ENCODE measurements around the gene SLC35B3. TPM values are rescaled to one million over a fixed set of nuclear protein-coding genes. Genes with fewer than 3 reads are reported as not detected.
A peak's percentile ranks its signal among the peaks of the same experiment; 100 is the strongest.
"Not testable (repeated sequence)": the region's sequence is repeated elsewhere in the genome, so short reads cannot be mapped to it uniquely, and the experiment has no call there.

Gene SLC35B3
- total RNA-seq, 1 experiment from 2014 or later = 16.7 TPM

GRCh38 chr6:8434727-8435092, 635 bp downstream of the SLC35B3 start:
- CTCF ChIA-PET = no interaction called here

DNA sequence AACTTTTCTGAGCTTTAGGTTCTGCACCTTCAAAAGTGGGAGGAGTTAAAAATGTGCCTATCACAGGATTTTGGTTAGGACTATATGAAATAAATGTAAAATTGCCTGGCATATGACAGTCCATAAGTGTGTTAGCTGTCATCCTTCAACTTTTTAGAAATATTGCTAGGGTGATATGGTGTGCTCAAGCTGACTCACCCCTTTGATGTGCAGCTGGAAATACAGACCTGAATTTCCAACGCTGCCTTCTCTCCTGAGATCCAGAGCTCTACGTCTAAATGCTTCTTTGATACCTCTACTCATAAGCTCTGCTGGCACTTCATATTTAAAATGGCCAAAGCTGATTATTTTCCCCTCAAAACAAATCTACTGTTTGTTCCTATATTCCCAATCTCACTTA, 2.7 kb downstream of the SLC35B3 start:
- no peak overlapping the region for H3K27ac ChIP-seq (ENCODE audit: low read length)
- H3K36me3 ChIP-seq (ENCODE audit: control insufficient read depth, insufficient read depth, low read length) = peaks cover 23% of the 10 kb centered on the region
- H3K4me1 ChIP-seq (ENCODE audit: control insufficient read depth, insufficient read depth, low read length) = peaks cover 20% of the 10 kb centered on the region
- ChIA-PET CTCF (no interaction called here), POLR2A (no interaction called here)
- TF ChIP-seq REST (IDR thresholded peaks at IDR 0.05; ENCODE audit: insufficient read depth in 1 of 2, low read depth in 2 of 2, low read length in 1 of 2) = no peak
- TF ChIP-seq TCF7L2 (IDR thresholded peaks at IDR 0.05; ENCODE audit: low read depth, low read length) = no peak
- no peak for TF ChIP-seq POLR2AphosphoS5 (IDR thresholded peaks at IDR 0.05; ENCODE audit: low read depth, low read length)
- TF ChIP-seq SIN3A (IDR thresholded peaks at IDR 0.05; ENCODE audit: borderline replicate concordance, insufficient read depth, low read depth, low read length) = no peak
- no peak for TF ChIP-seq CTCF (IDR thresholded peaks at IDR 0.05)
- no peaks in the 10 kb centered on the region for H3K9me3 ChIP-seq (ENCODE audit: control insufficient read depth, insufficient read depth, low read depth, low read length)
- ATAC-seq (no peak), DNase-seq (ENCODE audit: low read depth, low spot score) (no peak)
- in situ Hi-C loops (cut with HindIII; ENCODE audit: low pct_unique_long_range_greater_than_20kb, low sequenced_read_pairs) (no loop called here), intact Hi-C loops (cut with micrococcal nuclease; ENCODE audit: unreplicated experiment) (no loop called here)
- H3K4me3 ChIP-seq (ENCODE audit: low read depth in 2 of 2, low read length in 2 of 2) = no peak overlapping the region
- H3K27me3 ChIP-seq (ENCODE audit: control insufficient read depth, insufficient read depth, low read length) = no peaks in the 10 kb centered on the region
- BruUV-seq (replicated peaks) = no TSS peak

More at GRCh38 chr6:8434727-8435092, 635 bp downstream of the SLC35B3 start:
- H3K36me3 ChIP-seq (ENCODE audit: control insufficient read depth, insufficient read depth, low read length) = peaks cover 9% of the 10 kb centered on the region
- H3K4me1 ChIP-seq (ENCODE audit: control insufficient read depth, insufficient read depth, low read length) = peaks cover 20% of the 10 kb centered on the region
- no peaks in the 10 kb centered on the region for H3K9me3 ChIP-seq (ENCODE audit: control insufficient read depth, insufficient read depth, low read depth, low read length)
- POLR2A ChIA-PET = no interaction called here
- no peak for TF ChIP-seq TCF7L2 (IDR thresholded peaks at IDR 0.05; ENCODE audit: low read depth, low read length)
- TF ChIP-seq SIN3A (IDR thresholded peaks at IDR 0.05; ENCODE audit: borderline replicate concordance, insufficient read depth, low read depth, low read length) = no peak
- intact Hi-C loops (cut with micrococcal nuclease; ENCODE audit: unreplicated experiment) (no loop called here), in situ Hi-C loops (cut with HindIII; ENCODE audit: low pct_unique_long_range_greater_than_20kb, low sequenced_read_pairs) (no loop called here)
- DNase-seq (ENCODE audit: low read depth, low spot score) = no peak
- H3K27me3 ChIP-seq (ENCODE audit: control insufficient read depth, insufficient read depth, low read length) = no peaks in the 10 kb centered on the region
- peak overlapping the region; percentile 98 for H3K27ac ChIP-seq (ENCODE audit: low read length)
- peak overlapping the region; percentile 99 to 100 for H3K4me3 ChIP-seq (ENCODE audit: low read depth in 2 of 2, low read length in 2 of 2)
- no TSS peak for BruUV-seq (replicated peaks)
- no peak for ATAC-seq

DNA sequence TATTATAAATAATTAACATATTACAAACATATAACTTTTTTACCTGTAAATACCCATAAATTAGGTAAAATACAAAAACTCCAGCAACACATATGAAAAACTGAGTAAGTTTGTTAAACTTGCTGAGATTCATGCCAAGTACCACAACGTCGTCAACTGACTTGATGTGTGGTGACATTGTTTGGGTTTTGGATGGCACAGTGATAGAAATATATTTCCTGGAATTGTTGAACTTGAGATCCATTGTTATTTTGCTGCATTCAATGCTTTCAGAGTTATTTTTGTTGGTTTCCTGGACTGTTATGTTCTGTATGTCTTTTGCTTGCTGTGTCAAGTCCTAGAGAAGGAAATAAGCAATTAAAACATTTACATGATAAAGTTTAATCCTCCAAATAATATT, 5.5 kb downstream of the SLC35B3 start:
- ATAC-seq (no peak), DNase-seq (ENCODE audit: low read depth, low spot score) (no peak)
- in situ Hi-C loops (cut with HindIII; ENCODE audit: low pct_unique_long_range_greater_than_20kb, low sequenced_read_pairs) = no loop called here
- H3K4me1 ChIP-seq (ENCODE audit: control insufficient read depth, insufficient read depth, low read length) = peaks cover 11% of the 10 kb centered on the region; the same call in 1 of the 2 replicates
- H3K36me3 ChIP-seq (ENCODE audit: control insufficient read depth, insufficient read depth, low read length) = peaks cover 33% of the 10 kb centered on the region
- no TSS peak for BruUV-seq (replicated peaks)
- intact Hi-C loops (cut with micrococcal nuclease; ENCODE audit: unreplicated experiment) = no loop called here
- H3K9me3 ChIP-seq (ENCODE audit: control insufficient read depth, insufficient read depth, low read depth, low read length) = no peaks in the 10 kb centered on the region
- ChIA-PET POLR2A (no interaction called here), CTCF (no interaction called here)
- H3K4me3 ChIP-seq (ENCODE audit: low read depth in 2 of 2, low read length in 2 of 2) = no peak overlapping the region
- H3K27me3 ChIP-seq (ENCODE audit: control insufficient read depth, insufficient read depth, low read length) = no peaks in the 10 kb centered on the region
- H3K27ac ChIP-seq (ENCODE audit: low read length) = no peak overlapping the region
- no peak for TF ChIP-seq CTCF (IDR thresholded peaks at IDR 0.05)
- TF ChIP-seq TCF7L2 (IDR thresholded peaks at IDR 0.05; ENCODE audit: low read depth, low read length) = no peak
- TF ChIP-seq REST (IDR thresholded peaks at IDR 0.05; ENCODE audit: insufficient read depth in 1 of 2, low read depth in 2 of 2, low read length in 1 of 2) = no peak
- no peak for TF ChIP-seq SIN3A (IDR thresholded peaks at IDR 0.05; ENCODE audit: borderline replicate concordance, insufficient read depth, low read depth, low read length)
- TF ChIP-seq POLR2AphosphoS5 (IDR thresholded peaks at IDR 0.05; ENCODE audit: low read depth, low read length) = no peak

- CTCF ChIA-PET; in situ Hi-C loops (cut with HindIII; ENCODE audit: low pct_unique_long_range_greater_than_20kb, low sequenced_read_pairs); BruUV-seq (replicated peaks); H3K9me3 ChIP-seq (ENCODE audit: control insufficient read depth, insufficient read depth, low read depth, low read length); H3K4me1 ChIP-seq (ENCODE audit: control insufficient read depth, insufficient read depth, low read length); DNase-seq (ENCODE audit: low read depth, low spot score); H3K4me3 ChIP-seq (ENCODE audit: low read depth in 2 of 2, low read length in 2 of 2); ATAC-seq; intact Hi-C loops (cut with micrococcal nuclease; ENCODE audit: unreplicated experiment); POLR2A ChIA-PET; H3K27ac ChIP-seq (ENCODE audit: low read length); H3K27me3 ChIP-seq (ENCODE audit: control insufficient read depth, insufficient read depth, low read length): not testable (repeated sequence)
- H3K36me3 ChIP-seq (ENCODE audit: control insufficient read depth, insufficient read depth, low read length) = peaks cover 35% of the 10 kb centered on the region
Observed at GRCh38 chr6:8426544-8426943, 8.8 kb downstream of the SLC35B3 start.
